Nucleus accumbens (tissue), 56 donors: ENCODE measurements around the gene TMPRSS13.
A peak's percentile ranks its signal among the peaks of the same experiment; 100 is the strongest.
"Not testable (repeated sequence)": the region's sequence is repeated elsewhere in the genome, so short reads cannot be mapped to it uniquely, and the experiment has no call there.

ENCODE experiments used
- DNase-seq, 56 donors: peaks; one replicate each; lab custom pipeline; 2025; lab: John Stamatoyannopoulos, UW

TMPRSS13 gene

DNA sequence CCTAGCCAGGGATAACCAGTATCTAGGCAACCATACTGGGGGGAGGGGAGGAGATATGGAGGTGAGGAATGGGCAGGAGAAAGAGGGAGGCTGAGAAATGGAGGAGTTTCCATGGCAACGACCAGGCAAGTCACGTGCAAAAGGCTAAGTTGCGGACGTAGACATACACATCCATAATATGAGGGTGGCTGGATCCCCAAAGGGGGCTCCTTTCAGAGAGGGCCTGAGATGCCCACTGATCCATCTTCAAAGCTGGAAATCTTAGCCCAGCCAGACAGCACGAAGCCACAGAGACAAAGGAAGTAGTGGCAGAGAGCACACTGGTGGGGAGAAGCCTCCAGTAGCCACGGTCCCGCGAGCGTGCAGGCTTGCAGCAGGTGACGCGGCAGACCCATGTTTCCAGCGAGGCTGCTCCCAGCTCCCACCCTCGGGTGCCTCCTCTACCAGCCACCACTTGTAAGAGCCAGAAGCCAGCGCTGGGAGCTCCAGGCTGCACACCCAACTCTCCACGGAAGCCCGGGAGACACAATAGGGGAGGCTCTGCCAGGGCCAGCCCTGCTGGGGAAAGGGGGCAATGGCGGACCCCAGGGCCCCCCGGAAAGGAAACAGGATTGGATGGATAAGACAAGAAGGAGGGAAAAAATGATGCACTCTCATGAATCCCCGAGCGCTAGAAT, 53.7 kb downstream of the TMPRSS13 start:
- peak in 8 of 56 donors; percentile 14 to 49 (median 41) for DNase-seq

DNA sequence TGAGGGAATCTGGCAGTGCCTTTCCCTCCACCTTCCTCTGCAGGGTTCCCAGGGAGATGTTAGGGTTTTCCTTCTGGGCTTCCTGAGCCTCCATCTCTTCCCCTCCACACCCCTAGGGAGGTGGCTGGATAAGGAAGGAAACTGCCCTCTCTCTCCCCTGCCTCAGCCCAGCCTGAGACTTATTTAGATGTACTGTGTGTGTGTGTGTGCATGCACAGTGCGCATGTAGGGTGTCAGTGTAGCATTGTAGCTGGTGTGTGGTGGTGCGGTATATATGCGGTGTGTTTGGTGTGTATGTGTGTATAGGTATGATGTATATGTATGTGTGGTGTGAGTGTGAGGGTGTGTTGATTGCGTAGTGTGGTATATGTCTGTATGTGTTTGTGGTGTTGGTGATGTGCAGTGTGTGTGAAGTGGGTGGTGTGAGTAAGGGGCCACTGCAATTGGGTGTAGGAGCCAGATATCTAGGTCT, 54.3 kb downstream of the TMPRSS13 start:
- no peak for DNase-seq

DNA sequence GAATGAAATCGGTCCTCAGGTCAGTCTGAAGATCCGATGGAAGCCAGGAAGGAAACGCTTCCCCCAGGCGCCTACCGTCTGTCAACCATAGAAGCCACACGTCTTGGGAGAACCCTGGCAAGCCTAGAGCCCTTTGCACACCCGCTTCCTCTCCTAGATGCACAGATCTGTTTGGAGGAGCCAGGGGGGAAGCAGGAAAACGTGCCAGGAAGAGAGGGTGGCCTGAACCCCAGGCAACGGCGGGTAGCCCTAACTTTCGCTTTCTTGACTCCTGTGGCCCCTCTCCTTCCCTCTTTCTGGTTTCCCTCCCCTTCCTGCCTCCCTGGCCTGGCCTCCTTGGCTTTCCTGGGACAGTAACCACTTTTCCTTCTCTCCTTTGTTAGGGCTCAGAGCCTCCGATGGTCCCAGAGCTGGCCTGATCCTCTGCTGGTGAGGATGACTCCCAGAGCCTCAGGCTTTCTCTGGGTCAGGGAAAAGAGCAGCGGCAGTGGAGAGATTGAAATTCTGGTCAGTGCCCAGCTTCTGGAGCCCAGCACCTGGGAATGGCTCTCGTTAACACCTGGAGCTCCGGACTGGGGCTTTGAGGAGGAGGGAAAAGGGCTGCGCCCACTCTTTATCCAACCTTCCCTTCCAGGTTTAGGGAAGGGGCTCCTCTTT, 54.8 kb downstream of the TMPRSS13 start:
- no peak for DNase-seq

DNA sequence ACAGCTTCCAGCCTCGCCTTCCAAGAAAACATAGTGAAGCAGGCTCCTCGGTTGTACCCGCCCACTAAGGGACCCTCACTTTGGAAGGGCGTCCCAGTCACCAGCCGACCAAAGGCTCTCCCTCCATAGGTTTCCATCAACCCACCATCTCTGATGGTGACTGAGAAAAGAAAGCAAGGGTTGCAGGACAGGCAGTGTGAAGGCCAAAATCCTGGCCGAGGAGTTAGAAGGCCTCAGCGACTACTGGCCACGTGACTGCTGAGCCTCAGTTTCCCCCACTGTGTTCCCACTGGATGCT, 55.4 kb downstream of the TMPRSS13 start:
- no peak for DNase-seq

DNA sequence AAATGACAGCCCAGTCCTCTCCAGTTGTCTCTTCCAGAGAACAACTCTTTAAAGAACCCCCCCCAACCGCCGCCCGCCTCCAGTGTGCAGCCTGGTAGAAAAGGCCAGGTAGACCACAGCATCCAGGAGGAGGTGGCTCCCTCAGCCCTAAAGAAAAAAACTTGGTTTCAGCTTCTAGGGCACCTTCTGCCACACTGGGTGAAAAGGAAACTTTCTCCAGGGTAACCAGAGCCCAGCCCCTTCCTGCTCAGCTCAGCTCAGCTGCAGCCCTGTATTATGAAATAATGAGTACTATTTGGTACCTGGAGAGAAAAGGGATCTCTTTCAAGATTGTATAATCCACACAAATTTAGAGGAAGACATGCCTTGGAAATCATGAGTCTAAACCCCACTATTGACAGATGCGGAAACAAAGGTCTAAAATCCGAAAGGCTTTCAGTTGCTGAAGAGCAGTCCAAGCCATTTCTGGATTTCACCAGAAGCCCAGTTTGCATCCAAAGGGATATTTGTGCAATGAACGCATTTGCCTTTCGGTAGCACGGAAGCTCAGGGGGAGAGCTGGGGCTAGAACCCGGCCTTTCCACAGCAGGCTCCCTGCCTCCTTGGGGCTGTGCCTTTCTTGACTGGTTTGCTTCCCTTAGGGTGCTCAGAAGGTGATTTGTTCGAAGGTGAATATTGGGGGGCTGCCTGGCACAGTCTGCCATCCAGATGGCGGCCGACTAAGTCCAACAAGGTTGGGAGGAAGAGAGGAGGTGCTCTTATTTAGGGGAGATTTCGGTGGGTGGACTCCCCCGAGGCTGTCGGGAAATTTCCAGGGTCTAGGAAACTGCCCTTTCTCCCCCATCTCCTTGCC, 56.0 kb downstream of the TMPRSS13 start:
- DNase-seq: no peak

DNA sequence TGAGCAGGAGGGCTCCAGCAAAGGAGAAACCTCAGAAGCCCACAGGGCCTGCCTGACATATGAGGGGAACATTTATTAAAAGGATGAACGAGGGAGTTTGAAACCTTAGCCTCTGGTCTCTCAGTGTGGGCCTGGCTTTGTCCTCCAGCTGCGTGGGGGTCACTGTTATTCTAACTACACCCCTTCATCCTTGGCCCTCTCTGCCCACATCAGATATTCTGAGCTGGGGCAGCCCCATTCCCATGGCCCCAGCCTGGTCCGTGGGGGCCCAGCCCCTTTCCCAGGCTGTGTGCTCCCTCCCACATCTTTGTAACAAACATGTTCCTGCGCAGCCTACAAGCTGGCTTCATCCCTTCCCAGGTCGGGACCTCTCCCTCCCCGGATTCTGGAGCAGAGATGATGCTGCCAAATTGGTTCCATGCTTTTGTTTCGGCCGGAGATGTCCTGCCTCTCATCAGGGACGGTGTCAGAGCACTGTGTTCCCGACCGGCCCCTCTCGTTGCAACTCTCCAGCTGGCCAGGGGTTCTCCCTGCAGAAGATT, 56.7 kb downstream of the TMPRSS13 start:
- DNase-seq: no peak

DNA sequence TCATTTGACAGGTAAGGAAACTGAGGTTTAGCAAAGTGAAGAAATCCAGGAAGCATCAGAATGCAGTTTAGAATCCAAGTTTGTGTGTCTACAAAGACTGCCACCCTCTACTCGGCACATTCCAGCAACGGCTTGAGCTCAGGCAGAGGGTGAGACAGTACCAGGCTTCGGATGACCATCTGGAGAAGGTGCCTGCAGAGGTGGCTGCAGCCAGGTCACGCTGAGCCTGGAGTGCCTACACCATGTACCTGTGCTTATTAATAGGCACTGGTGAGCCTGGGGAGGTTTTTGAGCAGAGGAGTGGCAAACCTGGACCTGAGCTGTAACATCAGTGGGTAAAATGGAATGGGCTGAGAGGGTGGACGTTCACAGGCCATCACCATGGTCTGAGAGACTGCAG, 57.4 kb downstream of the TMPRSS13 start:
- no peak for DNase-seq

DNA sequence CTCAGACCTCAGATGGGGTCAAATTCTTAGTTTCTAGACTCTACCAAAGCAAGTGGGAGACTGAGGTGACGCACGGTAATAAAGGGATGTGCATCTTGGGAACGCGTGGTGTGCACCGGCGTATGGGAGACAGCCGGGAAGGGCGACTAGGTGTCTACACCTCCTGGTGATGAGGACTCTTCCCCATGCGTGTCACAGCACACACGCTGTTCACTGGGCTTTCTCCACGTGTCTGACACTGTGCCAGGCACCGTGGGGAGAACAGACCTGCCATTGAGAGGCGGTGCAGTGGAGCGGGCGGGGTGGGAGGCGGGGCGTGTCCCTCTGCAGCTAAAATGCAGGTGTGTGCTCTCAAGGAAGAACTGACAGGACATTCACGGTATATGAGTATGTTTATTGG, 58.0 kb downstream of the TMPRSS13 start:
- DNase-seq: peak in 1 of 56 donors; percentile 35

DNA sequence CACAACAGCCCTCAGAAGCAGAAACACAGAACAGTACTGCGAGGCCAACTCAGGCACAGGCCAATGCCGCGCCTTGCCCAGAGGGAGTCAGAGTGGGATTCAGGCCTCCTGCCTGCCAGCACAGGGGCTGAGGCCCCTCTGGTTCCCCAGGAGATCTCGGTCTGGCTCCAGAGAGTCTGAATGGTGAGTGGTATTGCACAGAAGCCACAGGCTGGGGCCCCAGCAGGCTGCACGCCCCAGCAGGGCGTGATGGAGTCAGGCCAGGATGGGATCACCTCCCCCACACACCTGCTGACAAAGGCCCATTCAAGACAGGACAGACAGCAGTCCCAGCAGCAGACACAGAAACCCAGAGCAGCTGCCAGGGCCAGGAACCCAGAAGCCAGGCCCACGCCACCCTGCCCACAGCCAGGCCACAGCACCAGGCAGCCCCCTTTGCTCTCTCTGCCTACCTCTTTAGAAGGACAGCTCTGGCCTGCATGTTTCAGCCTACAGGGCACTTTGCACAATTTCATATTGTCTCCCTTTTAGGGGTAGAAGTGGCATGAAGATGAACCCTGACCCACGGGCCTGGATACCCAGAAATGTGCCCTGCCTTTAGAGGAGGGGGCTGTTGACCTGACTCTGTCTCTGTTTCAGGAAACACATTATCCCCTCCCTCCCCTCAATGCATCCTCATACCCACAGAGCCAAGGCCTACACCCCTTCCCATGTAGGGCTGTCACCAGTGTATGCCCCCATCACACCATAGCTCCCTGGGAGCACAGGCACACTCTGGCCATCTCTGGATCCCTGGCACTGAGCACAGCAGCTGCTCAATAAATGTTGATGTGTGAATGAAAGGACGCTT, 58.9 kb downstream of the TMPRSS13 start:
- peak in 21 of 56 donors; percentile 13 to 76 (median 39) for DNase-seq

DNA sequence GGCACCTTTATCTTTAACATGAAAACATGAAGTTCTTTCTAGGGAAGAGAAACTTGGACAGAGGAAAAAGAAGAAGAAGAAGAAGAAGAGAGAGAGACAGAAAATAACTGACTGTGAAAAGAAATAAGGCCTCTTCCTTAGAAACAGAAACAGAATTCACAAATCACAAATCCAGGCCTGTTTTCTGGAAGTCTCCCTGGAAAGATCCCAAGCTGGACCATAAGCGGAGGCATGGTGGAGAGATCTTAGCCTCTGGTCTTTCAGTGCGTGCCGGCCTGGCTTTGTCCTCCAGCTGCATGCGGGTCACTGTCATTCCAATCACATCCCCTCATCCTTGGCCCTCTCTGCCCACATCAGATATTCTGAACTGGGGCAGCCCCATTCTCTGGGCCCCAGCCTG, 59.6 kb downstream of the TMPRSS13 start:
- no peak for DNase-seq

DNA sequence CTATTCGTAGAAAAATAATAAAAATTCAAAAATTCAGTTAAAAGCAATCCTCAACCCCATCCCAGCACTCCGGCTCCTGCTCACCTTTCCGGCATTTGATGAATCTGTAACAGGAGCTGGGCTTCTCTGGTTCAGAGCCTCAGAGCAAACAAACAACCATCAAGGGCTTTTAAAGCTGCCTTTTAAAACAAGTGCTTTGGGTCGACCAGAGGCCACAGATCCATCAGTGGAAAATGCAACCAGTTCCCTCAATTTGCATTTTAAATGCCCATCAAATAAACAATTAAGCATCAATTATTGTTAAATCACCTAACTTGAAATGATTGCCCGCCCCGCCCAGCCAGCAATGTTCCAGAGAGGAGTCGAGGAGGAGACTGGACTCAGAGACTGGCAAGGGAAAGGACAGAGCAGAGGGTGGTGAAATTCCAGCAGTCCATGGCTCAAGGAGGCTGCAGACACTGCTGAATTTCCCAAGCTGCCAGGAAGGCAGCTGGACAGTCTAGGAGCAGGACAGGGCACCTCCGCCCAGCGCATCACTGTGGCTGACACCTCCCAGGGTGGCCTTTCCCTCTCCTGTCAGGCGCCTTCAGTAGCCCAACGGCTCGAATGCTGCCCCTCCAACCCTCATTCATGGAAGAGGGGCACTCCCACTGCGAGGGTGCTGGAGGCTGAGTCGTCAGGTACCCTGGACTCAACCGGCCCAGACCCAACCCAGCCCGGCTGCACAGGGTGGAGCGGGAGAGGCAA, 60.2 kb downstream of the TMPRSS13 start:
- no peak for DNase-seq

DNA sequence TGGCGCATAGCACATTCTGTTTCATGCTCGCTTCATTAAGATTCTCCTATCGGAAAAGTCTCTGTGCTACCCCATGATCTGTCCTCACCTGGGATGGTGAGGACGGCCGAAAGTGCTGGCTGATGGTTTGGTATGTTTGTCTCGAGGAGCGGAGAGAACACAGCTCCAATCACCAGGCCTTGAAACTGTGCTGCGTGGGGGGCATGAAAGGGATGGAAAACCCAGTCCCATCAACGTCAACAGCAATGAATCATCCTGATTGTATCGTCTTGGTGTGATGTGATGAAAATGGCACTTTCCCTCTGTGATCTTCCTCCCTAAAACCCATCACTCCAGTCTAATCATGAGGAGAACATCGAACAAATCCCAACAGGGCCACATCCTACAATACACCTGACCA, 61.1 kb downstream of the TMPRSS13 start:
- DNase-seq: no peak

DNA sequence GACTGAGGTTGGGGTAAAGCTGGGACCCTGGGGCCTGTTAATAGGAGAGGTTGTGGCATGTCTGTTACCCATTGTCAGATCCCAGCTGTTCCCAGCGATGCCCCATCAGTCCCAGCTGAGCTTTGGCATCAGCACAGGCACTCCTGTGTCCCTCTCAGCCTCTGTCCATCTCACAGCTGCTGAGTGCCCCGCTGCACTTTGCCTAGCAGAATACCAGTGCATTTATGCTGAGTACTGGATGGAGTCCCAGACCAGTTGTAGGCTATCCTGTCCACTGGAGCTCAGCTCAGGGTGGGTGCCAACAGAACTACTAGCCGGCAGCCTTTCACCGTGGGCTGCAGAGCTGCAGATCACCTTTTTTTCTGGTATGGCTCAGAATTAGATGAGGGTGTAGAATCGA, 62.7 kb downstream of the TMPRSS13 start:
- DNase-seq: peak in 28 of 56 donors; percentile 18 to 77 (median 45)

DNA sequence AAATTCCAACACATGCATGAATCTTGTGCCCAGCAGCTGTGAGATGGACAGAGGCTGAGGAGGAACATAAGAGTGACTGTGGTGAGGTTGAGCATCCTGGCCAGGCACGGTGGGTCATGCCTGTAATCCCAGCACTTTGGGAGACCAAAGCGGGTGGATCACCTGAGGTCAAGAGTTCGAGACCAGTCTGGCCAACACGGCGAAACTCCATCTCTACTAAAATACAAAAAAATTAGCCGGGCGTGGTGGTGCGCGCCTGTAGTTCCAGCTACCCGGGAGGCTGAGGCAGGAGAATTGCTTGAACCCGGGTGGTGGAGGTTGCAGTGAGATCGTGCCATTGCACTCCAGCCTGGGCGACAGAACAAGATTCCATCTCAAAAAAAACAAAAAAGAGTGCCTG, 63.7 kb downstream of the TMPRSS13 start:
- not testable (repeated sequence) for DNase-seq

DNA sequence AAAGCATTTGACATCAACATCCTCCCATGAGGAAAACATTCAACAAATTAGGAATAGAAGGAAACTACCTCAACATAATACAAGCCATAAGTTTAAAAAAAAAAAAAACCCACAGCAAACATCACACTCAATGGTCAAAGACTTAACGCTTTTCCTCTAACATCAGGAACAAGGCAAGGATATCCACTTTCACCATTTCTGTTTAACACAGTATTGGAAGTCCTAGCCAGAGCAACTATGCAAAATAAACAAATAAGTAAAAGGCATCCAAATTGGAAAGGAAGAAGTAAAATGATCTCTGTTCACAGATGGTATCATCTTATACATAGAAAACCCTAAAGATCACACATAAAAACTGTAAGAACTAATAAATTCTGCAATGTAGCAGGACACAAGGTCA, 65.8 kb downstream of the TMPRSS13 start:
- DNase-seq: no peak

DNA sequence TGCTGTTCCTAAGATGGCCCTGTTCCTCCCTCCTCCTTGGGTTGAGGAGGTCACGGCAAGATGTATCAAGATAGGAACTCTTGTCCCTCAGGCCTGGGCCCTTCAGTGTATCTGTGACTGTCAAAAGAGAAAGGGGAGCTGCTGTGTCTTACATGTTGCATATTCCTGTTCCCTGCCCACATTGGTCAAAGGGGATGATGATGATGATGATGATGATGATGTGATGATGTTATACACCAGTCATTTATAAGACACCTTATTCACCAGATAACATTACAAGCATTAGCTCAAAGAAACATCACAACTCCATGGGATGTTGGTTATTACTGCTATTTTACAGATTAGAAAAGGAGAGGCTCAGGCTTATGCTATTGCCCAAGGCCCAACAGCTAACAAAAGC, 66.4 kb downstream of the TMPRSS13 start:
- no peak for DNase-seq

DNA sequence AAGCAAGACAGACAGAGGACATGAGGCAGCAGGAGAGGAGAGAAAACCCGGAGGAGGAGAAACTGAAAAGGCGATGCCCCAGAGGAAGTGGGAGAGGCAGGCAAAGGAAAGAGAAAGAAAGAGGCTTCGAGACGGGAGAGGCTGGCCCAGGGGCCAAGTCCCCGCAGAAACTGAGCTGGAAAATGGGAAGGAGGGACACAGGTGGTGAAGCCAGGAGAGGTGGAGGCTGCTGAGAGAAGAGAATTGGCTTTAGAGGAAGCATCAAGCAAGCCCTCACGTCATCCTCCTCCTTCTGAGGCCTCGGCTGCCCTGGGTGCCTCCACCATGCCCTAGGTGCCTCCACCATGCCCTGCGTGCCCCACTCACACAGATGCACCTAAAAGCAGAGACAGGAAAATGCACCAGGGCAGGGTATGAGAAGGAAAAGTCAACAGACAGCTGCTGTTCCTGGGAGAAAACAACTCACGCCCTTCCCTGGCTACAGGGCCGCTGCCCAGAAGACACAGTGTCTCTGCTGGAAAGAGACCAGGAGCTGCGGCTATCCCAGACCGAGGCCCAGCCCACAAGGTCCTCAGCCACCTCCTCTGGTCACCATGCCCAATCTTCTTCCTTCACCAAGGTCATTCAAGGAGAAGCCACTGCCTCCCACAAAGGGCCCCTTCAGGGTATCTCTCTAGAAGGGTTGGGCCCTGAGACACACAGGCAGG, 67.0 kb downstream of the TMPRSS13 start:
- no peak for DNase-seq

DNA sequence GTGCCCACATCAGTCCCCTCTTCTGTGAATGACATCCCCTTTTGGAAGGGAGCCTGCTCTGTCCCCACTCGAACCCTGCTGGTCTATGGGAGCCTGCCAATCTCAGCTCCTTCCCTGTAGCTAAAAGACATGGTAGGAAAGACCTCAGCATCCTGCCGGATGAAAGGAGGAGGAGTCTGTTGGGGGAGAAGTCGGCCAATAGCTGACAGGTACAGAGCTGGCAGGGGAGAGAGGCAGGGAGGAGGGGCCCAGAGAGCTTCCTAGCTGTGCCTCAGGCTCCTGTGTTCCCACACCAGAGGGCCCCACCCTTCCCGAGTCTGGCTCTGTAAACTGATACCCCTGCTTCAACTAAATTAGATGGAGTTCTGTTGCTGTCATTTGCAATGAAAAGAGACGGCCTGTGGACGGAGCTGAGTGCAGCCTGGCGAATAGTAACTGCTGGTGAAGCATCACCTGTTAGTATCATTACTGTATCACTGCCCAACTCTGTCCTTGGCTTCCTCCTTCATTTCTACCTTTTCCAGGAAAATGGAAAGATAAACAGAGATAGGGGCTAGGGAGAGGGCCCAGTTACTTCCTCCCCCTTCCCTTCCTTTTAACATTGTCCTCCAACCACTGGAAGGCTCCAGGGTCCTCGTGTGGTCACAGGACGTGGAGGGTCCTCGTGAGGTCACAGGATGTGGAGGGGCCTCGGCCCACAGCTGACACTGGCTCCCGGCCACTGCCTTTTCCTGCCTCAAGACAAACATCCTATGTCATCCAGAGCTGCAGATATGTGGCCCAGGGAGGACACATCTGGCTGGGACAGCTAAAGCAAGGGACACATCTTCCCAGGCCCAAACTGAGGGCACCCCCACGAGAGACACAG, 67.8 kb downstream of the TMPRSS13 start:
- DNase-seq: peak in 1 of 56 donors; percentile 24
